Measurements from ENCODE around the gene WDR93.

WDR93 gene

GRCh38 chr15:89761929-89762328, 71.3 kb downstream of the WDR93 start:
- no peak for TF ChIP-seq CTCF (IDR thresholded peaks at IDR 0.05)
- TF ChIP-seq ZFX (IDR thresholded peaks at IDR 0.05; ENCODE audit: borderline replicate concordance) = no peak
- H3K27ac ChIP-seq = no peak overlapping the region

GRCh38 chr15:89765694-89766093, 75.1 kb downstream of the WDR93 start:
- TF ChIP-seq CTCF (IDR thresholded peaks at IDR 0.05) (no peak), ZFX (IDR thresholded peaks at IDR 0.05; ENCODE audit: borderline replicate concordance) (no peak)
- H3K27ac ChIP-seq = no peak overlapping the region

GRCh38 chr15:89766357-89767311, 76.0 kb downstream of the WDR93 start:
- TF ChIP-seq ZFX (IDR thresholded peaks at IDR 0.05; ENCODE audit: borderline replicate concordance) = no peak
- TF ChIP-seq CTCF (IDR thresholded peaks at IDR 0.05) = no peak

GRCh38 chr15:89767411-89767915, 76.9 kb downstream of the WDR93 start:
- TF ChIP-seq CTCF (IDR thresholded peaks at IDR 0.05) = no peak
- TF ChIP-seq ZFX (IDR thresholded peaks at IDR 0.05; ENCODE audit: borderline replicate concordance) = no peak
- no peak overlapping the region for H3K27ac ChIP-seq

More at GRCh38 chr15:89766357-89767311, 76.0 kb downstream of the WDR93 start:
- no peak overlapping the region for H3K27ac ChIP-seq

- no peak overlapping the region; the same call in 1 of the 2 replicates for H3K27ac ChIP-seq
- no peak for TF ChIP-seq CTCF (IDR thresholded peaks at IDR 0.05)
- no peak for TF ChIP-seq ZFX (IDR thresholded peaks at IDR 0.05; ENCODE audit: borderline replicate concordance)
Observed at GRCh38 chr15:89768071-89768500, 77.5 kb downstream of the WDR93 start.

GRCh38 chr15:89769366-89769765, 78.8 kb downstream of the WDR93 start:
- TF ChIP-seq CTCF (IDR thresholded peaks at IDR 0.05) = no peak
- TF ChIP-seq ZFX (IDR thresholded peaks at IDR 0.05; ENCODE audit: borderline replicate concordance) = no peak
- H3K27ac ChIP-seq = no peak overlapping the region

- H3K27ac ChIP-seq = no peak overlapping the region
- no peak for TF ChIP-seq CTCF (IDR thresholded peaks at IDR 0.05)
- no peak for TF ChIP-seq ZFX (IDR thresholded peaks at IDR 0.05; ENCODE audit: borderline replicate concordance)
Observed at GRCh38 chr15:89770041-89770440, 79.4 kb downstream of the WDR93 start.
